Skeletal muscle tissue (tissue), 4 donors: ENCODE results near the gene NDUFS1. TPM values are rescaled to one million over a fixed set of nuclear protein-coding genes. Genes with fewer than 3 reads are reported as not detected.
"Not testable (repeated sequence)": the region's sequence is repeated elsewhere in the genome, so short reads cannot be mapped to it uniquely, and the experiment has no call there.

Source experiments
- H3K27ac ChIP-seq: one replicate; pipeline ENCODE4 v1.7.0; 2013; ENCODE audit warnings: mild to moderate bottlenecking, low read depth, low read length, inconsistent platforms
- H3K27me3 ChIP-seq, 3 donors: one replicate each; pipeline ENCODE4 v1.7.0; 2013; ENCODE audit warnings: low read length in 3 of 3; ENCODE audit not compliant: control insufficient read depth in 3 of 3, insufficient read depth in 3 of 3
- H3K36me3 ChIP-seq, 3 donors: one replicate each; pipeline ENCODE4 v1.7.0; 2013; ENCODE audit warnings: low read length in 3 of 3; ENCODE audit not compliant: control insufficient read depth in 3 of 3, insufficient read depth in 3 of 3
- H3K4me1 ChIP-seq, 3 donors: one replicate each; pipeline ENCODE4 v1.7.0; 2013; ENCODE audit warnings: low read length in 3 of 3, mild to moderate bottlenecking in 3 of 3; ENCODE audit not compliant: control insufficient read depth in 3 of 3, insufficient read depth in 3 of 3
- H3K4me3 ChIP-seq, 3 donors: one replicate each; pipeline ENCODE4 v1.7.0; 2013; ENCODE audit warnings: low read length in 3 of 3
- H3K9ac ChIP-seq, 3 donors: one replicate each; pipeline ENCODE4 v1.7.0; 2013; ENCODE audit warnings: low read length in 3 of 3, mild to moderate bottlenecking in 3 of 3, moderate library complexity in 2 of 3, low read depth in 1 of 3
- H3K9me3 ChIP-seq, 3 donors: one replicate each; pipeline ENCODE4 v1.7.0; 2013; ENCODE audit warnings: low read length in 3 of 3; ENCODE audit not compliant: control insufficient read depth in 3 of 3
- total RNA-seq: library from RNA; depleted of rRNA; stranded (reverse); fragments of >200 nt; gene quantifications from one replicate; pipeline ENCODE4 v1.2.3, GENCODE V29; 2014
- donor health status: Osteomylitis.

NDUFS1 gene
- total RNA-seq, 1 donor from 2014 or later = 93.9 TPM

DNA sequence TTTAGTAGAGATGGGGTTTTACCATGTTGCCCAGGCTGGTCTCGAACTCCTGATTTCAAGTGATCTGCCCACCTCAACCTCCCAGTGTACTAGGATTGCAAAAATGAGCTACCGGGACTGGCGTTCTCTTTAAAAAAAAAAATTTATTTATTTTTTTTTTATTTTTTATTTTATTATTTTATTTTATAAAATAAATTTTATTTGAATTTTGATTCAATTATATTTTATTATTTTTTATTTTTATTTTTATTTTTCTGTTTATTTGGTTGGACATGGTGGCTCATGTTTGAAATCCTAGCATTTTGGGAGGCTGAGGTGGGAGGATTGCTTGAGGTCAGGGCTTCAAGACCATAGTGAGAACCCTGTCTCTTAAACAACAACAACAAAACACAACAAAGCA lies 32.9 kb upstream of the NDUFS1 start:
- Histone ChIP-seq H3K4me3 (no peak overlapping the region), H3K9ac (no peak overlapping the region), H3K9me3 (no peaks in the 10 kb centered on the region), H3K27me3 (no peaks in the 10 kb centered on the region), H3K27ac (no peak overlapping the region), H3K36me3 (no peaks in the 10 kb centered on the region), H3K4me1 (no peaks in the 10 kb centered on the region)

DNA sequence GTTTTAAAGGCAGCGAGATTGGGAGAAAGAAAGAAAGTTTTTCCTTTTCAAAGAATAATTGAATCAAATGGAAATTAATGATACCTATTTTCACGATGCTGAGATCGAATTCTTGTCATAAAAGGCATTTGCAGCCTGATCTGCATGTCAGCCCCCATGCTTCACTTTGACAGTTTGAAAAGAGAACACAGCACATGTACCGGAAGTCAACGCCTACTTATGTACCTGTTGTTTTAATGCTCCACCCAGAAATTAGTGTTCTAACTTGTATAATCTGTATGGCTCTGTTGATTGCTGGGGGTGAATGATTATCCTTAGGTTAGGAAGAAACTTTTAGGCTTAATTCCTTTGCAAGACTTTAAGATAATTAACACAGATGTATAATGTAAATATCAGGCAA lies 31.4 kb upstream of the NDUFS1 start:
- no peak overlapping the region for H3K27ac ChIP-seq
- no peaks in the 10 kb centered on the region for H3K27me3 ChIP-seq
- no peaks in the 10 kb centered on the region for H3K9me3 ChIP-seq
- H3K36me3 ChIP-seq = no peaks in the 10 kb centered on the region
- H3K9ac ChIP-seq = no peak overlapping the region
- H3K4me3 ChIP-seq = no peak overlapping the region
- H3K4me1 ChIP-seq = no peaks in the 10 kb centered on the region

DNA sequence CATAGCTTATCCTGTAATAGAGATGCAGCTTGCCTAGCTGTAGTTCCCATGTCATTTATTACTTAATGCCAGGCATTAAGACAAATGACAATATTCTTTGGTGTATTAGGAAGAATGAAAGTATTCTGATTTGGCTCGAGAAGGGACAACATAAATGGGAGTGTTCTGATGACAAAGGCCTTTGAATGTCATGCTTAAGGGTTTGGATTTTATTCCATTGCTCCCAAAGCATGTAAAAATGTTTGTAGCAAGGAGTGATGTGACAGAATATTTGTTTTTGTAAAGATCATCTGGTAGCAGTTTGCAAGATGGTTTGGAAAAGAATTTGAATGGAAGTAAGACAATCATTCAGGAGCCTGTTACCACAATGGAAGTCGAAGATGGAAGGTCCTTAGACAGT lies 30.9 kb upstream of the NDUFS1 start:
- Histone ChIP-seq H3K27me3 (no peaks in the 10 kb centered on the region), H3K4me1 (no peaks in the 10 kb centered on the region), H3K27ac (no peak overlapping the region), H3K9me3 (no peaks in the 10 kb centered on the region), H3K4me3 (no peak overlapping the region), H3K36me3 (no peaks in the 10 kb centered on the region), H3K9ac (no peak overlapping the region)

DNA sequence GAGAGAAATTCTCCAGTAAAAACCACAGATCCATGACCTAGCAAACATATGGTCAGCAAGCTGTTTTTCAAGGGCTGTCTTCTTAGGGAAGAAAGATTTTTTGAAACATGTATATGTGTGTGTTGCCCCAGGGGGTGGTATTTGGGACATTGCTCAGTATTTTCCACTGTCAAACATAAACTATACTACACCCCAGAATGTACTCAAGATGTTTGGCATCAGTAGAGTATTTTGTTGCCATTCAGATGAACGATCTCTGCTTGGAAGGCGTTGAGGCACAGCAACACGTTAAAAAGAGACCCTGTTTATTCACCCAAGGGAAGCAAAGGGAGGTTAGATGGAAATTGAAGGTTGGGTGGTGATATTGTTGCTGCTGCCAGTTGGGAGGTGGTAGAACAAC lies 30.4 kb upstream of the NDUFS1 start:
- H3K27me3 ChIP-seq = no peaks in the 10 kb centered on the region
- no peaks in the 10 kb centered on the region for H3K4me1 ChIP-seq
- no peak overlapping the region for H3K4me3 ChIP-seq
- H3K9ac ChIP-seq = no peak overlapping the region
- H3K9me3 ChIP-seq = no peaks in the 10 kb centered on the region
- H3K27ac ChIP-seq = no peak overlapping the region
- no peaks in the 10 kb centered on the region for H3K36me3 ChIP-seq

DNA sequence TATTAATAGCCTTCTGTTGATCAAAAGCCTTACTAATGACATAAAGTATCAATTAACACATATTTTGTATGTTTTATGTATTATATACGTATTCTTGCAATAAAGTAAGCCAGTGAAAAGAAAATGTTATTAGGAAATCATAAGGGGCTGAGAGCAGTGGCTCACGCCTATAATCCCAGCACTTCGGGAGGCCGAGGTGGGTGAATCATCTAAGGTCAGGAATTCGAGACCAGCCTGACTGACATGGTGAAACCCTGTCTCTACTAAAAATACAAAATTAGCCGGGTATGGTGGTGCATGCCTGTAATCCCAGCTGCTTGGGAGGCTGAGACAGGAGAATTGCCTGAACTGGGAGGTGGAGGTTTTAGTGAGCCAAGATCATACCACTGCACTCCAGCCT lies 22.3 kb upstream of the NDUFS1 start:
- H3K36me3 ChIP-seq = not testable (repeated sequence)

DNA sequence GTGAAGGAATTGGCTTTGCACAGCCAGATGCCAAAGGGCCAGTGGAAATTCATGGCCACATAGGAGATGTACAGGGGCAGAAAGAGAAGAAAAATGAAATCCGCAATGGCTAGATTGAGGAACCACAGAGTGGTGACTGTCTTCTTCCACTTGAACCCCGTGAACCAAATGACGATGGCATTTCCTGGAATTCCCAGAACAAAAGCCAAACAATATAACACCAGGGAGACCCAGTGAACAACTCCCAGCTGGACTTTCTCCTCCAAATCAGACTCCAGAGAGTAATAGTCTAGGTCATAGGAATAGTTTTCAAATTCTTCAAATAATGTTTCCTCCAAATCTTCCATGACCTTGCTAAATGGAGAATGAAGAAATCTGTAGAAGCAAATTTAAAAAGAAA lies 17.7 kb upstream of the NDUFS1 start:
- H3K9me3 ChIP-seq = no peaks in the 10 kb centered on the region
- no peaks in the 10 kb centered on the region for H3K36me3 ChIP-seq
- no peak overlapping the region for H3K4me3 ChIP-seq
- no peak overlapping the region for H3K9ac ChIP-seq
- H3K4me1 ChIP-seq = no peaks in the 10 kb centered on the region
- no peaks in the 10 kb centered on the region for H3K27me3 ChIP-seq
- H3K27ac ChIP-seq = peak overlapping the region; percentile 16

More for the DNA sequence above, 22.3 kb upstream of the NDUFS1 start:
- H3K27me3 ChIP-seq, H3K4me3 ChIP-seq, H3K9ac ChIP-seq, H3K27ac ChIP-seq, H3K9me3 ChIP-seq, H3K4me1 ChIP-seq: not testable (repeated sequence)

DNA sequence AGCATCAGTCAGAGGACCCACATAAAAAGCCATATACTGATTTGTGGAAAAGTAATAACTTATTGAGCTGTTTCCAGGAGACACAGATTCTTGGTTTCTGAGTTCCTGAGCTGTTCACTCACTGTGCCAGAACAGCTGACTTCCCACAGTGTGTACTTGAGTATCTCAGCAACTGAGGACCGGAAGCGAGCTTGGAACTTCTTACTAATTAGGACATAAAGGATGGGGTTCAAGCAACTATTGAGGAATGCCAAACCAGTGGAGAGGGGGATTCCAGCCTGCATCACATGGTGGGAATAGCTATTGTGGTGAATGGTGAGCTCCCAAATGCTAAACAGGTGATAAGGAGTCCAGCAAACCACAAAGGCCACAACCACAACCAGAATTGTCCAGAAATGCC lies 16.9 kb upstream of the NDUFS1 start:
- Histone ChIP-seq H3K9me3 (no peaks in the 10 kb centered on the region), H3K27me3 (no peaks in the 10 kb centered on the region), H3K27ac (no peak overlapping the region), H3K4me3 (no peak overlapping the region), H3K36me3 (no peaks in the 10 kb centered on the region), H3K9ac (no peak overlapping the region), H3K4me1 (no peaks in the 10 kb centered on the region)

DNA sequence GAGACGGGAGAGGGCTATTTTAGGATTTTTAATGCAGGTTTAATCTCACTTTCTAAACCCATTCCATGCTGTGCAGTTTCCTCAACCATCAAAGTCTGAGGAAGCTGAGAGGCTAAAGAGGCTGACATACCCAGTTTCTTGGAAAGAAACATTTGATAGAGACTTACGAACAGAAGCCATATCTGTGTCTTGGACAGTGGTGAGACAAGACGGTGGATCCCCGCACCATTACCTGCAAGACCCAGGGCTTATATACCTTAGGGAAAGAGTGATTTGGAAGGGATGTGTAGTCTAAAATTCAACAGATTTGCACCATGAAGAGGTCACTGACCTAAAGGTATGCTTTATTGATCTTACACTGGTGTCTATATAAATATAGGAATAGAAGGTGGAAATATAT lies 13.9 kb upstream of the NDUFS1 start:
- Histone ChIP-seq H3K4me3 (no peak overlapping the region), H3K36me3 (no peaks in the 10 kb centered on the region), H3K9me3 (no peaks in the 10 kb centered on the region), H3K27ac (no peak overlapping the region), H3K27me3 (no peaks in the 10 kb centered on the region), H3K4me1 (no peaks in the 10 kb centered on the region), H3K9ac (no peak overlapping the region)

DNA sequence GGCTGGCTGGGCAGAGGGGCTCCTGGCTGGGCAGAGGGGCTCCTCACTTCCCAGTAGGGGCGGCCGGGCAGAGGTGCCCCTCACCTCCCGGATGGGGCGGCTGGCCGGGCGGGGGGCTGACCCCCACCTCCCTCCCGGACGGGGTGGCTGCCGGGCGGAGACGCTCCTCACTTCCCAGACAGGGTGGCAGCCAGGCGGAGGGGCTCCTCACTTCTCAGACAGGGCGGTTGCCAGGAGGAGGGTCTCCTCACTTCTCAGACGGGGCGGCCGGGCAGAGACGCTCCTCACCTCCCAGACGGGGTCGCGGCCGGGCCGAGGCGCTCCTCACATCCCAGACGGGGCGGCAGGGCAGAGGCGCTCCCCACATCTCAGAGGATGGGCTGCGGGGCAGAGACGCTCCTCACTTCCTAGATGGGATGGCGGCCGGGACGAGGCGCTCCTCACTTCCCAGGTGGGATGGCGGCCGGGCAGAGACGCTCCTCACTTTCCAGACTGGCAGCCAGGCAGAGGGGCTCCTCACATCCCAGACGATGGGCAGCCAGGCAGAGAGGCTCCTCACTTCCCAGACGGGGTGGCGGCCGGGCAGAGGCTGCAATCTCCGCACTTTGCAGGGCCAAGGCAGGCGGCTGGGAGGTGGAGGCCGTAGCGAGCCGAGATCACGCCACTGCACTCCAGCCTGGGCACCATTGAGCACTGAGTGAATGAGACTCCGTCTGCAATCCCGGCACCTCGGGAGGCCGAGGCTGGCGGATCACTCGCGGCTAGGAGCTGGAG lies 12.6 kb upstream of the NDUFS1 start:
- not testable (repeated sequence) for H3K27ac ChIP-seq, H3K27me3 ChIP-seq, H3K9ac ChIP-seq, H3K9me3 ChIP-seq, H3K36me3 ChIP-seq, H3K4me3 ChIP-seq, H3K4me1 ChIP-seq

DNA sequence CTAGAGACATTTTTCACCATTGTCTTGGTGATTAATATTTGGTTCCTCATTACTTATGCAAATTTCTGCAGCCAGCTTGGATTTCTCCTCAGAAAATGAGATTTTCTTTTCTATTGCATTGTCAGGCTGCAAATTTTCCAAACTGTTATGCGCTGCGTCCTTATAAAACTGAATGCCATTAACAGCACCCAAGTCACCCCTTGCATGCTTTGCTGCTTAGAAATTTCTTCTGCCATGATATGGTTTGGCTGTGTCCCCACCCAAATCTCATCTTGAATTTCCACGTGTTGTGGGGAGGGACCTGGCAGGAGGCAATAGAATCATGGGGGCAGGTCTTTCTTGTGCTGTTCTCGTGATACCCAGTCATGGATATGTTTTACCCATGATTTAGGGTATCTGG lies 9.0 kb upstream of the NDUFS1 start:
- not testable (repeated sequence) for H3K9me3 ChIP-seq, H3K27ac ChIP-seq, H3K27me3 ChIP-seq, H3K9ac ChIP-seq, H3K4me1 ChIP-seq, H3K36me3 ChIP-seq, H3K4me3 ChIP-seq
